CD4-positive, alpha-beta T cell treated with Interferon alpha-2 for 1 hour (primary cell): ENCODE measurements around the gene SHPK.

Experiments used
- DNase-seq, 2 donors: peaks; one replicate each; pipeline ENCODE4 v3.0.0-alpha.2; 2020 to 2022

SHPK gene

GRCh38 chr17:3626831-3627768 lies 8.9 kb downstream of the SHPK start:
- DNase-seq, result no peak

- no peak for DNase-seq
These were observed 13.0 kb downstream of the SHPK start for GRCh38 chr17:3622977-3623594.

- DNase-seq, result no peak
These were observed 14.8 kb downstream of the SHPK start for GRCh38 chr17:3621146-3621720.

GRCh38 chr17:3615160-3615870 lies 20.7 kb downstream of the SHPK start:
- DNase-seq, result no peak

GRCh38 chr17:3613124-3613523 lies 22.9 kb downstream of the SHPK start:
- no peak for DNase-seq

GRCh38 chr17:3610523-3610922 lies 25.5 kb downstream of the SHPK start:
- DNase-seq, result no peak

- DNase-seq, result no peak
These were observed 26.4 kb downstream of the SHPK start for GRCh38 chr17:3609689-3610088.

- no peak for DNase-seq
These were observed 32.2 kb downstream of the SHPK start for GRCh38 chr17:3603870-3604259.

- no peak for DNase-seq
These were observed 32.8 kb downstream of the SHPK start for GRCh38 chr17:3603119-3603869.

DNA sequence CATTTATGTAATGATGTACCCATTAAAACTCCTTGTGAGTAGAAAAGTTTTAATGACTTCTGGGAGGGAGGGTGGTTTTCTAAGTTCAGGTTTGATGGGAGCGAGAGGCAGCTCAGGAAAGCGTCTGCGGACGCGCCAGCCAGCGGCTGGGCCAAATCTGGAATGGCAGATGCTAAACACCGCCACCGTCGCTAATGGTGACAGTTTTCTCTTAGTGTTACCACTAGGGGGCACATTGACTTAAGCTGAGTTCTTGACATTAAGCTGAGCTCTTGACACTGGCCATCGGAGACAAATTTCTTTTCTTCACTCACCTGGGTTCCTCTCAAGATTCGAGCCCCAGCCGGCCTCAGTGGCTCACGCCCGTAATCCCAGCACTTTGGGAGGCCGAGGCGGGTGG lies 33.6 kb downstream of the SHPK start:
- DNase-seq, result peak; percentile 8 to 25

GRCh38 chr17:3600529-3601205 lies 35.4 kb downstream of the SHPK start:
- DNase-seq, result no peak

DNA sequence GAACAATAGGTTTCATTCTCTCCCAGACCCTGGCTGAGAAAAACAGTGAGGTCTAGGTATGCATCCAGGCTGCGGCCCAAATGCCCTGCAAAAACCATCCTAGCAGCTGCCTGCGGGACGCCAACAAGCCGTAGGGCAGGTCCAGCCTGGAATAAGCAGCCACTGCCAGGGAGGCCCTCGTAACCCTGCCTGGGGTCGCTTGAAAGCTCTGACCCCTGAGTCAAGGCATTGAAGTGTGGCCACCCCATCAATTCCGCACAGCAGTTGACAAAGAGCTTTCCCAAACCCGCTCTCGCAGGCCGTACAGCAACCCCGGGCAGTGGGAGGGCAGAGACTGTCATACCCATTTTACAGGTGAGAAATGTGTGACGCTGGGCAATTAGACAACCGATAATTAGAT lies 38.0 kb downstream of the SHPK start:
- DNase-seq, result no peak

- DNase-seq, result no peak
These were observed 39.1 kb downstream of the SHPK start for GRCh38 chr17:3596804-3597464.

DNA sequence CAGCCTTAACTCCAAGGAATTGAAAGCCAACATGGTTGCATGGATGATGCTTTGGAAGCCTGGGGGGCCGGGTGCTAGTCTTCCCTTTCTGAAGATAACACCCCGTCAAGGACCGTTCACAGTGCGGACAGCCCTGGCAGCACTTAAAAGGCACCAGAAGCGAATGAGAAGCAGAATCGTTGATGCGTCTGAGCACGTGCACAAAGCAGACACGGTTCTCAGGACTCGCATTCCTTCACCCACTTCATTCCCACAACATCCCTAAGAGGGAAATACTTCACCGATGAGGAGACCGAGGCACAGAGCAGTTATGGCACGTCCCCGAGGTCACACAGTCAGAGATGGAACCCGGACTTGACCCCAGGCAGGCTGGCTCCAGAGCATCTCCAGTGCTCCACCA lies 41.1 kb downstream of the SHPK start:
- DNase-seq, result no peak

- DNase-seq, result no peak
These were observed 41.8 kb downstream of the SHPK start for GRCh38 chr17:3594051-3594800.

DNA sequence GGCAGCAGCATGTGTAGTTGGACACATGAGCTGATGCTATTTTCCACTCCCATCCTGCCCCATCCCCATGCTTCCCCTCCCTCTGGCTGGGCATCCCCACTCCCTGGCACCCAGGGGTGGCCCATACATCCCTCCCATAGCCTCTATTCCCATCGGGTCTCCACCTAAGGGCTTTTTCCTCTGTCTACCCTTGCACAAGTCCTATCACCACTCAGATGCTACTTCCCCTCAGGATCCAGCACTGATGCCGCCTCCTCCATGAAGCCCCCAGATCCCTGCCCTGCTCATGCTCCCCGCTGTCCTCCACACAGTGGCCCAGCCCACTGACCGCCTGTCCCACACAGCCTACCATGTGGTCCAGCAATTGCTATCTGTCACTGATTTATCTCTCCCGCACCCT lies 42.7 kb downstream of the SHPK start:
- no peak for DNase-seq

DNA sequence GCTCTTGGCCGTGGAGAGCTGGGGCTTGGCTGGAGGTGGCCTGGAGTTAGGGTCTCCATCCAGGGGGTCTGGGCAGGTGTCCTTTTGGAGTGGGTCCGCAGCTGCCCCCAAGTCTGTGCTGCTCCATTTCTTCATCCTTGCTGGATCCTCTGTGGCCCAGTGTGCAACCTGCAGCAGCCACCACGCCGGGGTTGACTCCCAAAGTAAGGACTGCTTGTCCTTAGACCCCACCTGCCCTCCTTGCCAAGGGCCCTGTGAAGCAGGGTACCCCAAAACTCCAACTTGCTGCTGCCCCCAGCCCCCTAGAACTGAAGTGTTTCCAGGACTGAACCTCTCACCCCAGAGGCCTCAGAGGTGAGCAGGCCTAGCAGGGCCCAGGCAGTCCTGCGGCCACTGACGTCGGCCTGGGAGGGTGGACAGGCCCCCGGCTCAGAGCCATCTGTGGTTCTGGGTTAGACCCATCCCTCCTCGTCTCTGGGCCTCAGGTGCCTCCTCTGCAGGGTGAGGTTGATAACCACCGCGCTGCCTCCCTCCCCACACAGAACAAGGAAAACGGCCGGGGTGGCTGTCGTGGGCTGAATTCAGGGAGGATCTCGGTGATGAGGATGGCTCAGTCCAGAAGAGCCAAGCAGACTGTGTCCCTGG lies 43.7 kb downstream of the SHPK start:
- no peak for DNase-seq

GRCh38 chr17:3590768-3591167 lies 45.3 kb downstream of the SHPK start:
- DNase-seq, result no peak

GRCh38 chr17:3590231-3590630 lies 45.8 kb downstream of the SHPK start:
- DNase-seq, result no peak

DNA sequence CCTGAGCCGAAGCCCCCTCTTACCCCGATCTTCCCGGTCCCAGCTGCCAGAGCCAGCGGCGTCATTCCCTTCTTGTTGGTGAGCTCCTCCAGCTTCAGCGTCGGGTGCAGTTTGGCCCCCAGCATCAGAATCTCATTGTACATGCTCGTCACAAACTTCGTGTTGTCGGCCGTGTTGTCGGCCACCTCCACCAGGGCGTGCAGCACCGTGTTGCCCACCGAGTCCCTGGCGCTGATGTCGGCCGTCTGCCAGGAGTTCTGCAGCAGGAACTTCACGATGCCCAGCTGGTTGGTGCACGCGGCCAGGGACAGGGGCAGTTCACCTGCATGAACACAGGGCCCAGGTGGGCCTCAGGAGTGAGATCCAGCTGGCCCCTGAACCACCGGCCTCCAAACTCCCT lies 46.3 kb downstream of the SHPK start:
- no peak for DNase-seq
